ENCODE results near the gene KCNA3.

- TF ChIP-seq SUZ12 (IDR thresholded peaks at IDR 0.05) (no peak), ELF4 (IDR thresholded peaks at IDR 0.05) (no peak), NFRKB (IDR thresholded peaks at IDR 0.05) (no peak), TARDBP (IDR thresholded peaks at IDR 0.05) (no peak), LEF1 (IDR thresholded peaks at IDR 0.05; ENCODE audit: borderline replicate concordance) (no peak), SP1 (IDR thresholded peaks at IDR 0.05) (no peak), BHLHE40 (IDR thresholded peaks at IDR 0.05; ENCODE audit: borderline replicate concordance) (no peak)
Measured at GRCh38 chr1:110710314-110710713, 35.6 kb upstream of the KCNA3 start.
